ENCODE measurements around the gene ZFYVE9. TPM values are rescaled to one million over a fixed set of nuclear protein-coding genes. Genes with fewer than 3 reads are reported as not detected.

ZFYVE9 gene
- total and polyA plus RNA-seq, 10 of the 15 experiments (the other 5 are each of a cell fraction or from before 2014, with no cell fraction given): 0.26 to 6.9 (median 2.3) TPM

DNA sequence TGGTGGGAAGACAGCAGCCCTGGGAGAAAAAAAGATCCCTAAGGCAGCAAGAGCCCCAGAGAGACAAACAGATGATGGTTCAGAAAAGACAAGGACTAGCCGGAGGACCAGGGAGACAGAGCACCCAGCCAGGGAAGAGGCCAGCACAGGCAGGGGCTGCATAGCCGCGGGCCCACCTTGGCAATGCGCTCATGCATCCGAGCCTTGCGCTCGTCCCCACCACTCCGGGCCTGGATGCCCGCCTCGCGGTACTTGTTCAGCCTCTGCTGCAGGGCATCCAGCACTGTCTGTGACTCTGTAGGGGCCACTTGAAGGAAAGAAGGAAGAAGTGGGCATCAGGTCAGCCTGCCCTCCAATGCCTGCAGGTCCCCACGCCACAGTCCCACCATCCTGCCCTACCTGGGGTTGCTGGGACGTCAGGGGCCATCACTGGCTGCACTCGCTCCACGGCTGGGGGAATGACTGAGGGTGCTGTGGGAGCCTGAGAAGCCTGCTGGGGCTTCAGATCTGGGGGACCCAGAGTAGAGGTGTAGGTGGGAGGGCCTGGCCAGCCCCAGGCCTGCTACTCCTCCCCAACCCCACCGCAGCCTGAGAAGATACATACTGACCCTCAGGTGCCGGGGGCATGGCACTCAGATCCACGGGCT is 217.1 kb downstream of the ZFYVE9 start:
- POLR2A ChIA-PET: no interaction called here
- BruUV-seq (replicated peaks): no TSS peak

DNA sequence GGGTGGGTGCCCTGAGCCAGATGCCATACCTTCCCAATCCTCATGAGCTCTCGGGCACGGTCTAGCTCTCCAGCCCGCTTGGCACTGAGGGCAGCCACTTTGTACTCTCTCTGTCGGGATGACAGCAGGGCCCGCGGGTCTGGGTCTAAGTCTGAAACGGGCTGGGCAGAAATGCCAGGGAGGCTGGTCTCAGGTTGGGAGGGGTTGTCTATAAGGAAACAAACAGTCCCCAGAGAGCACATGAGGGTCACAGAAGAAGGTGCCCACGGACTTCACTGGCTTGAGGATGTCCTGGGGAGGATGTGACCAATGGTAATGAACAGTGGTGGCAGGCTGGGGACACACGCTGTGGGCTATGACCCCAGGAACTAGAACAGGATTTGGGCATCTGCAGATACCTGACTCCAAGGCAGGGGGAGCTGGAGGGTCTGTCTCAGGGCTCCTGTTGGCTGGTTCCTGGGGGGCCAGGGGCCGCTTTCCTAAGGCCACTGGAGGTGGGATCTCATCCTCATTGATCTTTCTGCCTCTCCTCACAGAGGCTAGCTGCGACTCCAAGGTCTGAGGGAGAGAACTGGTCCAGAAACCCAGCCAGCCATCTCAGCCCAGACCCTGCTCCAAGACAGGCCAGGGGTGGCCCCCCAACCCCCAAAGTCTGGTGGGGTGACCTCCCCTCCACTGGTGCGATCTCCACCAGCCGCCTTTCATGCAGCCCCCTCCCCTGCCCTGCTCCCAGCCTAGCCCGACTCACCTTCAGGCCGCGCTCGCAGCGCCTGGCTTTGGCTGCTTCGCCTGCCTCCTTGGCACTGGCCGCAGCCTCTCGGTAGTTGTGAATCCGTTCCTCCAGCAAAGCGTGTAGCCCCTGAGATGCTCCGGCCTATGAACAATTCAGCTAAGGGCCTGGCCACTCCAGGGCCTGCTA is 218.0 kb downstream of the ZFYVE9 start:
- Histone ChIP-seq H2AFZ (ENCODE audit: control insufficient read depth, low read depth, low read length) (no peak overlapping the region), H3K4me3 (no peak overlapping the region), H3K27me3 (replicated peaks in 1 of 2; ENCODE audit: control insufficient read depth in 2 of 2, insufficient read depth in 2 of 2, low read length in 1 of 2) (no peaks in the 10 kb centered on the region), H3K27ac (ENCODE audit: control insufficient read depth, insufficient read depth) (no peak overlapping the region), H3K79me2 (ENCODE audit: control insufficient read depth, insufficient read depth, low read length) (peaks cover 12% of the 10 kb centered on the region), H3K9ac (ENCODE audit: control insufficient read depth, insufficient read depth, low read length) (no peak overlapping the region), H3K36me3 (ENCODE audit: control insufficient read depth in 2 of 2, insufficient read depth in 2 of 2, low read length in 1 of 2) (peaks cover 30 to 47% of the 10 kb centered on the region in 2 experiments), H3K4me1 (ENCODE audit: control insufficient read depth, insufficient read depth, low read length) (peaks cover 4% of the 10 kb centered on the region), H4K20me1 (ENCODE audit: control insufficient read depth, insufficient read depth) (no peaks in the 10 kb centered on the region), H3K9me3 (replicated peaks; ENCODE audit: control insufficient read depth, insufficient read depth, low read length) (no peaks in the 10 kb centered on the region), H3K4me2 (ENCODE audit: control insufficient read depth, insufficient read depth) (no peak overlapping the region)
- SMC1A ChIA-PET (ENCODE audit: uncharacterized antibody, unreplicated experiment): interaction anchor here (0.5 kb wide), 1 partner anchor 29 kb away, joined by 4 read pairs; no protein-coding TSS in a partner anchor
- BruUV-seq (replicated peaks): no TSS peak
- intact Hi-C loops (cut with micrococcal nuclease; ENCODE audit: unreplicated experiment) (loop anchor here (10.0 kb wide), 2 partner anchors 215 to 325 kb away; partner anchors contain the start of gene ZFYVE9), in situ Hi-C loops (cut with MboI) (no loop called here)
- CTCF ChIA-PET: no interaction called here
- ATAC-seq (no peak), DNase-seq (ENCODE audit: low read depth, low spot score) (no peak), FAIRE-seq (no peak)
- POLR2A ChIA-PET: no interaction called here
- RAD21 ChIA-PET (ENCODE audit: unreplicated experiment): no interaction called here
- 96% methylated on average over 23 of the region's 24 CpGs for WGBS (ENCODE audit: insufficient coverage, insufficient replicate concordance, low lambda C conversion rate, missing lambda C conversion rate)
- no peak for TF ChIP-seq RELA (IDR thresholded peaks at IDR 0.05; ENCODE audit: borderline replicate concordance, partially characterized antibody)
- TF ChIP-seq YBX1 (IDR thresholded peaks at IDR 0.05): no peak
- TF ChIP-seq, protein P1, sequence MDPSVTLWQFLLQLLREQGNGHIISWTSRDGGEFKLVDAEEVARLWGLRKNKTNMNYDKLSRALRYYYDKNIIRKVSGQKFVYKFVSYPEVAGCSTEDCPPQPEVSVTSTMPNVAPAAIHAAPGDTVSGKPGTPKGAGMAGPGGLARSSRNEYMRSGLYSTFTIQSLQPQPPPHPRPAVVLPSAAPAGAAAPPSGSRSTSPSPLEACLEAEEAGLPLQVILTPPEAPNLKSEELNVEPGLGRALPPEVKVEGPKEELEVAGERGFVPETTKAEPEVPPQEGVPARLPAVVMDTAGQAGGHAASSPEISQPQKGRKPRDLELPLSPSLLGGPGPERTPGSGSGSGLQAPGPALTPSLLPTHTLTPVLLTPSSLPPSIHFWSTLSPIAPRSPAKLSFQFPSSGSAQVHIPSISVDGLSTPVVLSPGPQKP (IDR thresholded peaks at IDR 0.05; ENCODE audit: low read depth, low read length): no peak
- no peak for TF ChIP-seq ZNF24 (IDR thresholded peaks at IDR 0.05)
- no peak for TF ChIP-seq NFYA (IDR thresholded peaks at IDR 0.05; ENCODE audit: borderline replicate concordance, low read depth, low read length)
- no peak for TF ChIP-seq RUNX3 (IDR thresholded peaks at IDR 0.05; ENCODE audit: low read length)
- no peak for TF ChIP-seq BHLHE40 (IDR thresholded peaks at IDR 0.05; ENCODE audit: borderline replicate concordance in 1 of 2, low read depth in 2 of 2, low read length in 1 of 2)

More for the DNA sequence above, 217.1 kb downstream of the ZFYVE9 start:
- H3K27me3 ChIP-seq (replicated peaks in 1 of 2; ENCODE audit: control insufficient read depth in 2 of 2, insufficient read depth in 2 of 2, low read length in 1 of 2): no peaks in the 10 kb centered on the region
- TF ChIP-seq STAT1 (conservative IDR thresholded peaks at IDR 0.05) (no peak), CREM (IDR thresholded peaks at IDR 0.05; ENCODE audit: low read depth) (no peak), RBBP5 (conservative IDR thresholded peaks at IDR 0.05) (no peak), NR2C1 (IDR thresholded peaks at IDR 0.05) (no peak)
- TF ChIP-seq, protein P2, sequence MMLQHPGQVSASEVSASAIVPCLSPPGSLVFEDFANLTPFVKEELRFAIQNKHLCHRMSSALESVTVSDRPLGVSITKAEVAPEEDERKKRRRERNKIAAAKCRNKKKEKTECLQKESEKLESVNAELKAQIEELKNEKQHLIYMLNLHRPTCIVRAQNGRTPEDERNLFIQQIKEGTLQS (IDR thresholded peaks at IDR 0.05; ENCODE audit: borderline replicate concordance, extremely low read depth, low read depth, low read length): no peak
- H3K79me2 ChIP-seq (ENCODE audit: control insufficient read depth, insufficient read depth, low read length): peaks cover 2% of the 10 kb centered on the region; the same call in 1 of the 2 replicates
- FAIRE-seq: no peak
- no peaks in the 10 kb centered on the region for H4K20me1 ChIP-seq (ENCODE audit: control insufficient read depth, insufficient read depth)
- intact Hi-C loops (cut with micrococcal nuclease; ENCODE audit: unreplicated experiment): no loop called here
- ChIA-PET CTCF (no interaction called here), SMC1A (ENCODE audit: uncharacterized antibody, unreplicated experiment) (interaction anchor here (0.5 kb wide), 1 partner anchor 28 kb away, joined by 4 read pairs; no protein-coding TSS in a partner anchor), RAD21 (ENCODE audit: unreplicated experiment) (no interaction called here)
- H3K9ac ChIP-seq (ENCODE audit: control insufficient read depth, insufficient read depth, low read length): no peak overlapping the region
- no peak overlapping the region for H3K4me2 ChIP-seq (ENCODE audit: control insufficient read depth, insufficient read depth)
- WGBS (ENCODE audit: insufficient coverage, insufficient replicate concordance, low lambda C conversion rate, missing lambda C conversion rate): 98% methylated on average over 18 of the region's 18 CpGs
- peaks cover 33 to 52% of the 10 kb centered on the region in 2 experiments for H3K36me3 ChIP-seq (ENCODE audit: control insufficient read depth in 2 of 2, insufficient read depth in 2 of 2, low read length in 1 of 2)
- ATAC-seq: no peak
- no peak overlapping the region for H3K4me3 ChIP-seq
- no peak overlapping the region for H2AFZ ChIP-seq (ENCODE audit: control insufficient read depth, low read depth, low read length)
- in situ Hi-C loops (cut with MboI): no loop called here
- DNase-seq (ENCODE audit: low read depth, low spot score): no peak
- H3K27ac ChIP-seq (ENCODE audit: control insufficient read depth, insufficient read depth): no peak overlapping the region
- no peaks in the 10 kb centered on the region for H3K9me3 ChIP-seq (replicated peaks; ENCODE audit: control insufficient read depth, insufficient read depth, low read length)
- H3K4me1 ChIP-seq (ENCODE audit: control insufficient read depth, insufficient read depth, low read length): no peaks in the 10 kb centered on the region

All from GM12878 (cell line).